ENCODE results near the gene ALKBH5. TPM values are rescaled to one million over a fixed set of nuclear protein-coding genes. Genes with fewer than 3 reads are reported as not detected.
A peak's percentile ranks its signal among the peaks of the same experiment; 100 is the strongest.

The ALKBH5 gene
- total RNA-seq, 1 donor from 2014 or later: 45.3 TPM

GRCh38 chr17:18225121-18225641 is 41.6 kb downstream of the ALKBH5 start, which contains the start of gene LLGL1:
Gene LLGL1 (plus strand): TSS chr17:18225635. CDS start chr17:18225683, 48 bp downstream.
- peak; percentile 93 for ATAC-seq

GRCh38 chr17:18225642-18226283 is 42.1 kb downstream of the ALKBH5 start:
- ATAC-seq: peak; percentile 3

- peak; percentile 5 for ATAC-seq
Observed at GRCh38 chr17:18226284-18226945, 42.8 kb downstream of the ALKBH5 start.

- no peak for ATAC-seq
Observed at GRCh38 chr17:18227635-18228034, 44.0 kb downstream of the ALKBH5 start.

GRCh38 chr17:18228176-18228682 is 44.6 kb downstream of the ALKBH5 start:
- no peak for ATAC-seq

GRCh38 chr17:18229254-18229653 is 45.6 kb downstream of the ALKBH5 start:
- ATAC-seq: no peak

- ATAC-seq: no peak
Observed at GRCh38 chr17:18229771-18230170, 46.1 kb downstream of the ALKBH5 start.

GRCh38 chr17:18230288-18231141 is 46.9 kb downstream of the ALKBH5 start:
- ATAC-seq: no peak

- no peak for ATAC-seq
Observed at GRCh38 chr17:18231164-18231563, 47.5 kb downstream of the ALKBH5 start.

- ATAC-seq: no peak
Observed at GRCh38 chr17:18233803-18234518, 50.3 kb downstream of the ALKBH5 start.

- no peak for ATAC-seq
Observed at GRCh38 chr17:18234853-18235380, 51.3 kb downstream of the ALKBH5 start.

- peak; percentile 86 for ATAC-seq
Observed at GRCh38 chr17:18235743-18236256, 52.2 kb downstream of the ALKBH5 start.

- ATAC-seq: no peak
Observed at GRCh38 chr17:18236494-18236893, 52.9 kb downstream of the ALKBH5 start.

GRCh38 chr17:18237461-18237860 is 53.8 kb downstream of the ALKBH5 start:
- ATAC-seq: no peak

- ATAC-seq: no peak
Observed at GRCh38 chr17:18238299-18238698, 54.7 kb downstream of the ALKBH5 start.

GRCh38 chr17:18240449-18240848 is 56.8 kb downstream of the ALKBH5 start:
- no peak for ATAC-seq

- no peak for ATAC-seq
Observed at GRCh38 chr17:18241229-18241871, 57.7 kb downstream of the ALKBH5 start.

- no peak for ATAC-seq
Observed at GRCh38 chr17:18245038-18245776, 61.6 kb downstream of the ALKBH5 start.

- ATAC-seq: no peak
Observed at GRCh38 chr17:18246109-18246725, 62.6 kb downstream of the ALKBH5 start.

All from esophagus mucosa (tissue), 1 donor.